ENCODE results near the gene SARM1. TPM values are rescaled to one million over a fixed set of nuclear protein-coding genes. Genes with fewer than 3 reads are reported as not detected.

The SARM1 gene
- total RNA-seq, 1 experiment from 2014 or later: 5.1 TPM

DNA sequence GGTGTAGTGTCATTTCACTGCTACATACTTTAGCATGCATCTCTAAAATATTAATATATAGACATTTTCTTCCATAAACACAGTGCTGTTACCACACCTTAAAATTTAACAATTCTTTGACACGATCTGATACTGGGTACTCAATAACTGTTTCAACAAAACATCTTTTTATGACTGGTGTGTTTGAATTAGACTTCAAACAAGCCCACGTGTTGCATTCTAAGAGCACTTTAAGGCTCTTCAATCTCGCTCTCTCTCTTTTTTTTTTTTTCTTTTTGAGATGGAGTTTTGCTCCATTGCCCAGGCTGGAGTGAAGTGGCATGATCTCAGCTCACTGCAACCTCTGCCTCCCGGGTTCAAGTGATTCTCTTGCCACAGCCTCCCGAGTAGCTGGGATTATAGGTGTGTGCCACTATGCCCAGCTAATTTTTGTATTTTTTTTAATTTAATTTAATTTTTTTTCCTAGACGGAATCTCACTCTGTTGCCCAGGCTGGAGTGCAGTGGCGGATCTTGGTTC is 50.4 kb downstream of the SARM1 start:
- no peak overlapping the region for H3T11ph ChIP-seq (ENCODE audit: low read length)
- no peak overlapping the region for H3K4me3 Mint-ChIP-seq
- H3K23ac ChIP-seq (ENCODE audit: insufficient read length, low read depth, low read length): no peak overlapping the region
- H3K9me3 Mint-ChIP-seq: no peaks in the 10 kb centered on the region
- TF ChIP-seq CTCF (conservative IDR thresholded peaks at IDR 0.05): no peak
- no peak overlapping the region for H4K5ac ChIP-seq (ENCODE audit: insufficient read length, low read depth, low read length)
- DNase-seq: no peak
- WGBS (ENCODE audit: extremely low coverage, insufficient read length, low lambda C conversion rate): no CpG with 5 or more reads among the region's 7 CpGs
- H3K27ac Mint-ChIP-seq: no peak overlapping the region
- no peaks in the 10 kb centered on the region for H3K4me1 Mint-ChIP-seq
- H2BK20ac ChIP-seq (ENCODE audit: low read depth, low read length, poor library complexity, severe bottlenecking): no peak overlapping the region
- H3K14ac ChIP-seq (ENCODE audit: insufficient read depth, low read length): no peak overlapping the region
- H4K20me1 ChIP-seq (ENCODE audit: control insufficient read depth, insufficient read depth, insufficient read length): no peaks in the 10 kb centered on the region
- no peak overlapping the region for H2BK5ac ChIP-seq (ENCODE audit: insufficient read length, low read length)
- H3K79me2 ChIP-seq (ENCODE audit: insufficient read depth, low read length): no peaks in the 10 kb centered on the region
- no peak overlapping the region for H3K9ac ChIP-seq (ENCODE audit: extremely low read depth, insufficient read length, low read length)
- no peaks in the 10 kb centered on the region for H3K23me2 ChIP-seq (ENCODE audit: insufficient read length, low read depth, low read length, poor library complexity, severe bottlenecking)
- no peaks in the 10 kb centered on the region for H3K4me1 ChIP-seq (ENCODE audit: insufficient read depth, low read length)
- H3K18ac ChIP-seq (ENCODE audit: insufficient read length, low read depth, low read length): no peak overlapping the region
- H2BK120ac ChIP-seq (ENCODE audit: low read depth, low read length, poor library complexity, severe bottlenecking): no peak overlapping the region
- no peak overlapping the region for H2BK12ac ChIP-seq (ENCODE audit: insufficient read length, low read depth, low read length)
- H3K4ac ChIP-seq (ENCODE audit: low read depth, low read length): no peak overlapping the region
- H3K27ac ChIP-seq (ENCODE audit: insufficient read length, low read depth, low read length): no peak overlapping the region
- H3K79me1 ChIP-seq (ENCODE audit: insufficient read depth, low read depth, low read length, poor library complexity, severe bottlenecking): no peaks in the 10 kb centered on the region
- H4K91ac ChIP-seq (ENCODE audit: insufficient read length, low read depth, low read length): no peak overlapping the region
- H3K27me3 ChIP-seq (ENCODE audit: insufficient read depth, low read length): peaks cover 3% of the 10 kb centered on the region; the same call in 1 of the 2 replicates
- H2AK5ac ChIP-seq (ENCODE audit: insufficient read length, low read length): no peak overlapping the region
- H3K4me2 ChIP-seq (ENCODE audit: insufficient read depth, insufficient read length, low read length): no peak overlapping the region
- no peak overlapping the region for H2AFZ ChIP-seq (ENCODE audit: low read length)
- H3K56ac ChIP-seq (ENCODE audit: insufficient read length, low read depth, low read length): no peak overlapping the region
- peaks cover 54% of the 10 kb centered on the region for H3K27me3 Mint-ChIP-seq (ENCODE audit: low read depth)
- H2BK15ac ChIP-seq (ENCODE audit: low read depth, low read length): no peak overlapping the region
- H3K36me3 Mint-ChIP-seq (ENCODE audit: insufficient read depth in 1 of 3, low read depth in 3 of 3): no peaks in the 10 kb centered on the region
- H4K8ac ChIP-seq (replicated peaks; ENCODE audit: insufficient read length, low read depth, low read length): no peak overlapping the region
- no peaks in the 10 kb centered on the region for H3K9me3 ChIP-seq (ENCODE audit: control insufficient read depth, low read depth, low read length)

Measured in H9 (cell line).